T-helper 2 cell (primary cell): ENCODE results near the gene NOL8.

ENCODE experiments used
- DNase-seq, 5 experiments: peaks; one replicate each; pipeline versions ENCODE4 v3.0.0 to v3.0.0-alpha.2; 2012 to 2022
- total RNA-seq, 2 donors: gene quantifications; one replicate each; lab custom pipeline; 2026; lab: John Stamatoyannopoulos, UW

The NOL8 gene
- 53.0 to 80.4 reads per million in 2 donors for total RNA-seq

DNA sequence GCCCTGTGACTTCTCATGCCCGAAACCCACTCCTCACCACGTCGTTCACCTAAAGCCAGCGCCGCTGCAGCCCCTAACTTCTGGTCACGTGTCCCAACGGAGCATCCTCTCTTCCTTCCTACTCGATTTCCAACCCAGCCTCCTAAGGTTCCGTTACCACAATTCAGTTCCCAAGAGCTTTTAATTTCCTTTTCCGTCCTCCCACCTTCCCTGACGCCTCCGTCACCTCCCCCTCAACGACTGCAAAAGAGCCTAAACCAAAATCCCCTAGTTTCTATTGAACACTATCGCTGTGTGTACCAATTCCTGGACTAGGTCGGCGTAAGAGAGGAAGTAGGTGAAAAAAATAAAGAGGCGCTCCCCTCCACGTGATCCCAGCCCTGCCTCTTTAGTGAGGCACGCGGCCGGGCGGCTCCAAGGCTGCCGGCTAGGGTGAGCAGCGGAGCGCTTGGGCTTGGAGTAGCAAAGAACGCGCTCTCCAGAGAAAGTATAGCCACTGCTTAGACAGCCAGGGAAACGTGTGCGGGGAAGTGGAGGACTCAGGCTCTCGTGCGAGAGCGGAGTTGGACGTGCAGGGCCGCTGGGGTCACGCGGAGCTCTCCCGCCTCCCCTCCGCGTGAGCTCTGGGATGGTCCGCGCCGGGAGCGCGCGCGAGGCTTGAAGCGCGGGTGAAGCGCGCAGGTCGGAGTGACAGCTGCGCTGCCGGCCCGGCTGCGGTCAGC, at the start of gene NOL8, which contains the start of gene CENPP:
NOL8 (minus strand) TSS at position 82 of the 722 bp plus-strand sequence. CDS start 1,189 bp downstream, outside the sequence.
CENPP (plus strand) TSS at position 685 of the 722 bp plus-strand sequence.
- peak; percentile 58 to 92 (median 74) for DNase-seq

DNA sequence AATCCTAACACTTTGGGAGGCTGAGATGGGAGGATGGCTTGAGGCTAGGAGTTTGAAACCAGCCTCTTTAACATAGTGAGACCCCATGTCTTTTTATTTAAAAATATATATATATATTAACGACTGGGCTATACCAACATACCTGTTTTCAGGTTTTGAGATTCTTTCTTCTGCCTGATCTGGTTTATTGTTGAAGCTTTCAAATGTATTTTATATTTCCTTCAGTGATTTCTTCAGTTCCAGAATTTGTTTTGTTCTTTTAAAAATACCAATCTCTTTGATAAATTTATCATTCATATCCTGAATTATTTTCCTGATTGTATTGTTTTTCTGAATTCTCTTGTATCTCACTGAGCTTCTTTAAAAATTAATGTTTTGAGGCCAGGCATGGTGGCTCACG, 48.0 kb upstream of the NOL8 start:
- no peak for DNase-seq

DNA sequence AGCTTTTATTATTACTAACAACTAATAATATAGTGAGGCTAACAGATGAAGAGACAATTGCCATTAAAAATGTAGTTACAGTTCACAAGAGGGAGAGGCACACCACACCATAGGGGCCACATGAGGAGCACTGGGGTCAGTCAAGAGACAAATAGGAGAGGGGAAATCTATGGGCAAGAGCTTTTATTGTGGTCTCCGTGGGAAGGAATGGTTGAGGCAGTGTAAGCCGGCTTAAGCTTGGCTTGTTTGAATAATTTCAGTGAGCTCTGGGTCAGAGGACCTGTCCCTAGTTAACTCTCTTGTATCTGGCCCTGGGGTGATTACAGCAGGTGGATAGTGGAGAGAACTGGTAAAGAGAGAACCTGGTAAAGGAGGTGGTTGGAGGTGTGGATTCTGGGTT, 43.9 kb upstream of the NOL8 start:
- no peak for DNase-seq

DNA sequence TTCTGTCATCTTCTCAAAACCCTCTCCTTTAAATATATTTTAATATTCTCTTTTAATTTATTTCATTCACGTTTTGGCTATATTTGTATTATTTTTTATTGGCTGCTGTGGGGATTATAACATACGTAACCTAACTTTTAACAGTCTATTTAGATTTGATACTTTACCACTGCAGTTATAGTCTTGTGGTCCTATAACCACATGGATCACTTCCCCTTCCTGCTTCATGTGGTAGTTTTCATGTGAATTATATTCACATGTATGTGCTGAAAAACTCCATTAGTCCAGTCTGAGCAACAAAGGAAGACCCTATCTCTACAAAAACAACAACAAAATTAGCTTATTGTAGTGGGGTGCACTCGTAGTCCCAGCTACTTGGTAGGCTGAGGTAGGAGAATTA, 34.9 kb upstream of the NOL8 start:
- DNase-seq = no peak

DNA sequence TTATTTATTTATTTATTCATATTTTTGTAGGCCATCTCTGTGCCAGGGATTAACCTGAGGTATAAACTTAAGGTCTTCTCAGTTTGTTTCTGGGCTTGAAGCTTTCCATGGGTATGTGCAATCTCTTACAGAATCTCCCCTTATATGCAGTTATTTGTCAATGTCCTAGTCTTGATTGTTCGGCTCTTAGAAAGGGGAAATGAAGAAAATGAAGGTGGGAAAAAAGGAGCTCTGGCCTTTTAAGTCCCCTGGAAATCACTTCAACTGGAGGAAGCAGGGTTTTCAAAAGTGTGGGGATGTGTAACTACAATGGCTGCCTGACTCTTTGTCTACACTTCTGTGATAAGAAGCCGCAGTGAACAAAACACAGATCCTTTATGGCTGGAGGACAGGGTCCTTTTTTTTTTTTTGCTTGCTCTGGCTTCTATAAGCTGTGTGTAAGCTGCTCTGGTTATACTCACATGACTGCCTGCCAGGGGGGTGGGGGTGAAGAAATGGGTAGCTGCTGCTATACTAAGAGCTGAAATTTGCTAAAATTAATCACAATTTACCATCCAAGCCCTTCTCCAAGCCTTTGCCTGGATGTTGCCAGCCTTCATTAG, 34.3 kb upstream of the NOL8 start:
- DNase-seq = no peak

DNA sequence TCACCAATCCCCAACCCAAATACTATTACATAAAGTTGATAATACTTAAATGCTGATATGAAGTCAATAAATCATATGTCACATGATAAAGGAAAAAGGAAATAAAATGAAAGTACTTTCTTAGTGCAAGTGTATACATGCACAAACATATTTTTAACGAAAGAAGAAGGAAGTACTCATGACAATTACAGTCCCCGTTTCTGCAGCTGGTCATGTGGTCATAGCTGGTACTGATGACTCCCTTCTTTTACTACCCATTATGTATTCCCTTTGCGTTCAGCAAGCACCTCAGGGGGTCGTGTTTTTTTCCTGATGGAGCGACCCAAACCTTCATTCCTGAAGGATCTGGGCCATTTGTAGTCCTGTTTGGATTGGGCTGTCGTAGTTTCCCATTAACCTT, 27.9 kb upstream of the NOL8 start:
- DNase-seq = no peak

DNA sequence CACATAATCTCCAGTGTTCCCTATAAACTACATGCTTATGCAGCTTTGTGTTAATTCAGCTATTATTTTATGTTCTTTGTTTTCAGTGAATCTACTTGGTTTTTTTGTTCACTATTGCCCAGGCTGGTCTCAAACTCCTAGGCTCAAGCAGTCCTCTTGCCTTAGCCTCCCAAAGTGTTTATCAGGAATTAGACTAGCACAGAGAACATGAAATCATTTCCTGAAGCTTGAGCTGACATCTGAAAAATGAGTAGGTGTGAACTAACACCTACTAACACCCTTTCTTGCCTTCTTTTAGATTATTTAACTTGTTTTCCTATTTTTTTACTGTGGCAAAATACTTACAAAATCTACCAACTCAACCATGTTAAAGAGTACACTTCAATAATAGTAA, 25.6 kb upstream of the NOL8 start:
- DNase-seq = no peak

DNA sequence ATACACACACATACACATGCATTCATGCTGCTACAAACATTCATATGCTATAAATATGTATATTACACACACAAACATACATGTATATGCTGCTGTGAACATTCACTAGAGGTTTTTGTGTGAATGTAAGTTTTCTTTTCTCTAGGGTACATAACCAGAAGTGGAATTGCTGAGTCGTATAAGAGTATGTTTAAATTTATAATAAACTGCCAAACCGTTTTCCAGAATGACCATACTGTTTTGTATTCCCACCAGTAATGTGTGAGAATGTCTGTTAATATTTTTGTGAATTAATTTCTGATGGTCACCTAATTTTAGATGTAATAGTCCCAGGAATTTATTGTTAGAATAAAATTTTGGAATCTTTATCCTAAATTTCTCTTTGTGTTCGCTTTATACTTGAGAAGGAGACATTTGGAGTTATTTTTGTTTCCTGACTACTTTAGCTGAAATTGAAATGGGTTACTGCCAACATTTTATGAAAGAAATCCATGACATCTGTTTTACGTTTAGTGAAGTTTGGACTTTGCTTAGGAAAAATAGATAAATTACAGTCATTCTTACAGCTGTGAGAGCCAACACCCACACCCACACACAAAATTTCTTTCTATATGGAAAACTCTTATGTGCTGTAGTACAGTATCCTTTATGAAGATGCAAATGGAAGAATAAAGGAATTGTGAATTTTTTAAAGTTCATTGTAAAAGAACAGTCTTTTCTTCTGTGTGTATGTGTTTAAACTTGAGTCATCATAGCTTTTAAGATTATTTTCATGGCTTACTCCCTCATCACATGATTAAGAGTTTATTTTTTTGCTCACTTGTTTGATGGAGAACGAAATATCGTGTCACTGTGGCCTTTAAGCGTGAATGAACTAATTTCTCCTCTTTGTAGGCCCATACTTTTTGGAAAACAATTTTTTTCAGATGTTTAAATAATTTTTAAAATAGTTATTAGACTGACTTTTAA, 24.9 kb upstream of the NOL8 start:
- DNase-seq = no peak

DNA sequence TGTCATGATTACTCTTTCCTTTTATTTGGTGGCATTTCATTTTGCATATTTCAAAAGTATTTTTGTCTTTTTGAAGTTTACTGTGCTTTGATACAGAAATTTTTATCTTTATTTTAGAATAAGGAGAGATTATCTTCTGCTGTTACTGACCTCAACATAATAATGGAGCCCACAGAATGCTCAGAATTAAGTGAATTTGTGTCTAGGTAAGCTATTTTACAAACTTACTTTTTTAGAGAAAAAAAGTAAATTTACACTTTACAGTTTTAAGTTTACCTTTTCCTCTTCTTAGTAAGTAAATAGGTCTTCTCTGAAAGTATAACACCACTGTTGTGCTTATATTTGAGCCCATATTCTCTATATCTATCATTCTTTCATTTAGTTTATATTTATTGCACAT, 20.4 kb upstream of the NOL8 start:
- DNase-seq = no peak

DNA sequence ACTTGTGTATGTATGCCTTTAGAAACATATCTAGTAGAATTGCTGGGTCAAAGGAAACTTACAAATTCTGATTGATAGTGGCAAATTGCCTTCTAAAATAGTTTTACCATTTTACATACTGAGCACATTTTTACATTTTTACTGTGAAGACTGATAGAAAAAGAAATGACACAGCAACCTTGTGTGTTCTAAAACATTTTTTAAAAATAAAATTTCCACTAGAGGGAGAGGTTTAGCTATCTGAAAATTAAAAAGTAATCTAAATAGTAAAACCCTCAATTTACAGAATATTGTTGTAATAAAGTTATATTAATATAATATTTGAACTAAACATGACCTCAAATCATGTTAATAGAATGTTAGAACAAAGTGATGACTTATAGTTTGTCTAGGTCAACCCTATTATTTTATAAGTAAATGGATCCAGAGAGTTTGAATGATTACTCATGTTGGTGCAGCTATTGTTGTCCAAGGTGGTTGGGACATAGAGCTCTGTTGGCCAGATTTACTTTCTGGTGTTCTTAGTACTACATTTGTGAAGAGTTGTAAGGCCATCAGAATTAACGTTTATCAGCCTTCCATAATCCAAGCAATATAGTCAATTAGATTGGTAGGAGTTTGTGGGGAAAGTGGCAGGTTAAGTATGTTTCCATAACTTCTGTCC, 17.8 kb upstream of the NOL8 start:
- DNase-seq = no peak

DNA sequence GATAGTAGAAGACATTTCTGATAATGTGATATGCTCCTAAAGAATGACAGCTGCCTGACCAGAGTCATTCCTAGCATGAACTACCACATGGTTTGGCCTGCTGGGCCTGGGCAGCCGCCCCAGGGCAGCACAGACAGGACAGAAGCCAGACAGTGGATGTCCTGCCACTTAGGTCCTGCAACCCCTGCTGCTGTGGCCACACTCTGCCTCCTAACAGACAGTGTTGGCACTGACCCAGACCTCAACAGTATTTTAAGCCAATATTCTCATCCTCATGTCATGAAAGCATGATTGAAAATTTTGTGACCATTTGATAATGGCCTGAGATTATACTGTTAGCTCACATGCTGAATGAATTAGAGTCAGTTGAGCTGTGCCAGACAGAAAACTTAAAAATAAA, 16.4 kb upstream of the NOL8 start:
- no peak for DNase-seq

DNA sequence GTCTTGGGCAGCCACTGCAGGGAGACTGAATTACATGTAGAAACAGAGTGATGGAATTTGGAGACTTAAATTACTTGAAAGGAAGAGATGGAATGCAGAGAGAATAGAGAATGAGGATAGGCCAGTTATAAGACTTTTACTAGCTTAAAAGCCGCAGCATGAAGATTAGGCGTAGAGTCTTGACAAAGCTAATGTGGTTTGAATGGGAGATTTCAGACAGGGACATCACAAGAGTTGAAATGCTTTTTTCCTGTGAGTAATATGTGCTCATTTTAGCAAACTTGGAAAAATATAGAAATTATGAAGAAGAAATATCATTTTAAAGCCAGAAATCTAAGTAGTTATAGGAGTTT, 8.1 kb upstream of the NOL8 start:
- DNase-seq = no peak

DNA sequence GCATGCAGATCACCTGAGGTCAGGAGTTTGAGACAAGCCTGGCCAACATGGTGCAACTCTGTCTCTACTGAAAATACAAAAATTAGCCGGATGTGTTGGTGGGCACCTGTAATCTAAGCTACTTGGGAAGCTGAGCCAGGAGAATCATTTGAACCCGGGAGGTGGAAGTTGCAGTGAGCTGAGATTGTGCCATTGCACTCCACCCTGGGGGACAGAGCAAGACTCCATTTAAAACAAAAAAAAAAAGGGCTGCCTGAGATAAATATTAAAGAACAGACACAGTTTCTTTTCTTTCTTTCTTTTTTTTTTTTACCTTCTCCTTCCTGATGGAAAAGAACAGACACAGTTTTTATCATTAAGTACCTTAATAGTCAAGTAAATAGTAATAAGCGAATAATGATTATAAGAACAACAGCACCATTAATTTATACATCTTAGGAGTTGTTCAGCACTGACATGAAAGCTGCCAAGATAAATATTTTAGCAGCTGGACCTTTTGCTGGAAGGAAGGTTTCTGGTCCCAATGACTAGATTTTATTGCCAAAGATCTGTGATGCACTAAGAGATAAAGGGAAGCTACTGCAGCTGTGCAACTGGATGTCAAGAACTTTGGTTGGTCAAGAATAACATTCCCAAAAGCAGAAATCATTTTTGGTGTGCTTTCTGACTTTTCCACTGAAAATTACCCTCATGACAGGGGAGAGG, 7.6 kb upstream of the NOL8 start:
- DNase-seq = no peak

DNA sequence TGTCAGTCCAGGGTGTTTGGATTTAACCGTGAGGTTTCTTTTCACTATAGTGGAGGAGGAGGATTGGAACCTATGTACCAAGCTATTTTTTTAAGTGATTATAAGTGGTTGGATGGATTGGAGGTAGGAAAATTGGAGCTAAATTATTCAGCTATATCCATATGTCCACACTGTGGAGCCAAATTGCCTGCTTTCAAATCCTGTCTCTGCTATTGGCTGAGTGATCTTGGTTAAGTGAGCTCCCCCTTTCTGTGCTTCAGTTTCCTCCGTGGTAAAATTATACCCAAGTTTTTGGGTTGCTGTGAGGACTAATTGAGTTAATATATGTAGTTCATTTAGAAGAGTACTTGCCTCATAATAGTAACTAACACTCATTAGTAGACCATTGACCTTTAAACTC, 3.1 kb upstream of the NOL8 start:
- DNase-seq = peak in 1 of 5 experiments; percentile 34

DNA sequence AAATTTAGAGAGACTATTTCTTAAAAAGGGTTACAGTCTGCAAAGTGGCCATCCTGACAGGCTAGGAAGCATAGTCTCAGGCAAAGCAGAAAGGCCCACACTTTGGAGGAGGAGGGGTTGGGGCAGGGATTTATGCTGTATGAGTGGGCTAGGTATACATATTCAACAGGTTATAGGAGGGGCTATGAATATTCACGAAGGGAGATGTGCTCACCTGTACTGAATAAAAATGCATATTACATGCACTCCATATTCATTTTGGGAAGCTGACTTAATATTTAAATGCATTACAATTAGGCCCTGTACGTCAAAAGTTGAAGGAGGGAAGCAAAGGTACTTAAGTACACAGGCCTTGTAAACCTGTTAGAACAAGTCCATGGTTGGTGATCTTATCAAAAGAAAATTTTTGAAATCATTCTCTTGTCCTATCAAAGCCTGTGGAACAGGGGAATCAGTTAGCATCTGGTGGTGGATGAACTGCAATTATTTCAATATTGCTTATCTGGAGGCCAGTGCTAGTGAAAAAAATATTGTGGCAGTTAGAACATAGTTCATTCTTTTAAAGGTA, 2.2 kb upstream of the NOL8 start:
- DNase-seq = no peak

DNA sequence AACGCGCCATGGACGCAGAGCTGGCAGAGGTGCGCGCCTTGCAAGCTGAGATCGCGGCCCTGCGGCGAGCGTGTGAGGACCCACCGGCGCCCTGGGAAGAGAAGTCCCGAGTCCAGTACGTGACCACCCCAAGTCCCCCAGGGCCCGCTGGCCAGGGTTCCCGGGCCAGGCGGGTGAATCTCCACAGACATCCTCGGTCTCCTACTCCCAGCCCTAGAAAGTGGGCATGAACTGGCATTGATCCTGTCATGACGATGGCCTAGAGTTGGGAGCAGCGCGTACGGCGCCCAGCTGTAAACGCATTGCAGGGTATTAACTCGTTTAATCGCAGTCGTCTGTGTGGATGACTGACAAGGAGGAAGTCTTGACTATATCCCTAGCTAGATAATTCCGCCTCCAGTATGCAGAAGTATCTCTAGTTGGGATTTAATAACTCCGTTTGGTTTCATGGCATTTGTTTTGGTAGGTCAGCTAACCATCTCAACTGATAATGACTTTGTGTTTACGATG, 896 bp upstream of the NOL8 start:
- DNase-seq = peak in 1 of 5 experiments; percentile 26

DNA sequence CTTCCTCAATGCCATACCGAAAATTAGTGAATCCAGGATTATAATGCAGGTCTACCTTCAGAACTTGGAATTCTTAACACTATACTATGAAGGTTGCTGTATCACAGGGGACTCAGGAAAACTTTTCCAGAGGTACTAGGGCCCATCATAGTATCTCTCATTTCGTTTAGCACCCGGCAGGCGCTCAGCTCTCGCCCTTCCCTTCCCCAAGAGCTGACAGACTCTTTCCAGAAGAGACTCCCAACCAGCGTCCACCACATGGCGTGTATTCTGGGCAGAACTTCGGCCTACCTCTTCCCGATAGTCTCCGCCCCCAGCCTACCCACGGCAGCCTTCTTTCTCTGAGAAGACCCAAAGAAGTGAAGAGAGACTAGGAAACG, 271 bp downstream of the NOL8 start:
- DNase-seq = no peak

DNA sequence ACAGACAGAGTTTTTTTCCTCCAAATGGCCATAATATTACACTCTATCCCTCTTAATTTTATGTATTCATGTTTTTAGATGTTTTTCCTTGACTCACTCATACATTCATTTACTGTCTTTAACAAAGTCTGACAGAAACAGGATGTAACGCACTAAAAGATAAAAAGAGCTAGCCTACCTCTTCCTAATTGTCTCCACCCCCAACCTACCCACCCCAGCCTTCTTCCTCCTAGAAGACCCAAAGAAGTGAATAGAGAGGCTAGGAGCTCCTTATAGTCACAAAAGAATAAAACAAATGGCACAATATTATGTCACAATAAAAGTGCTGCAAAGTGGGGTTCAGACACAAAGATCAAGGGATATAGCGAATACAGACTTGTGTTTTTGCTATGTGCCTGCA, 719 bp downstream of the NOL8 start:
- peak in 1 of 5 experiments; percentile 16 for DNase-seq

DNA sequence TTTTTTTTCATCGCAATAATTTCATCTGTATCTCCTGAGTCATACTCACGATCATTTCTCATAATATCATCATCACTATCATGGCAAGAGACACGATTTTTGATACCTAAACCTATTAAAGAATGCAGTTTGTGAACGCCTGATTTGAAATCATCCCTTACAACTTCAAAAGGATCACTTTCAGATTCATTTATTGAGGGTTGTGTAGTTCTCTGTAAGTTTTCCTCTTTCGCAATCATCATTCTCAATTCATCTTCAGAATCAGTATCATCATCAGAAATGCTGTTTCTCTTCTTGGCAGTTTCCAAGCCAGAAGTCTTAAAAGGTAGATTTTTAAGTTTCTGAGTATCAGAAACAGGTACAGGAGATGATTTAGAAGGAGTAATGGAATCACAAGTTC, 9.7 kb downstream of the NOL8 start:
- DNase-seq = no peak

DNA sequence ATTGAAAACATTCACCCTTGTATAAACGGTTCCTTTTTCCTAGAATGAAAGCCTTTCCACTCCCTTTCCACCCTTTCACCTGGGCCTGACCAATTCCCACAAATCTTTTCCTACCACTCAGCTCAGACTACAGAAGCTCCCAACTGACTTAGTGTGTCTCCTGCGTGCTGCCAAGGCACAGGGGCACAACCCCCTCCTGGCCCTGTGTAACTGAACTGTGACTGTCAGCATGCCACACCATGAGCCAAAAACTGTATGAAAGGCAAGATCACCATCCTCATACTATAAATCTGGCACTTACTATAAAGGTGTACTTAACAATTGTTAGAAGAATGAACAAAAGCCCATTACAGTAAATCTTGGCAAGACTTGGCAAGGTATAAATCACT, 11.5 kb downstream of the NOL8 start:
- DNase-seq = no peak

DNA sequence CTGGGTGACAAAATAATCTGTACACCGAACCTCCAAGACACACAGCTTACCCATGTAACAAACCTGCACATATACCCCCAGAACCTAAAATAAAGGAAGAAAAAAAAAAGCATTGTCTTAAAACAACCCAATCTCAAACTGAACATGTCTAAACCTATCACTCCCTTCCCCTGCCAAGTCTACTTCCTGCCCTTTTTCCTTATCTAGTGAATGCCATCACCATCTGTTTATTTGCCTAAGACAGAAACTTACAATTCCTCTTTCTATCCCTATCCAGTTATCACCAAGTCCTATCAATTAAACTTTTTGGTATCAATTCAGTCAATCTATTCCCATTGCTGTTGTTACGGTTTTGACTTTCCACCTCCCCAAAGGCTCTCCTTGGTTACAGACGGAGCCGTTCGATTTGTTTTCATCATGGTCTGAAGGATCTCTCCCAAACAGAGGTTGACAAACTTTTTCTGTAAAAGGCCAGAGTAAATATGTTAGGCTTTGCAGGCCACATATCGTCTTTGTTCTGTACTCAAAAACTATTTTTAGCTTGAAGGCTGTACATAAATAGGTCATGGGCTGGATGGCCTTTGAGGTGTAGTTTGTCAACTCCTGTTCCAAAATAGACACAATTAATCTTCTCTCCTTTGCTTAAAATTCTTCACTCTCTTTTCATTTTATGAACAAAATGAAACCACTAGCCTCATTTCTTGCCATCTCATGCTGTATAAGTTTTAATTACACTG, 12.1 kb downstream of the NOL8 start:
- no peak for DNase-seq
